GM12873 (cell line): Measurements from ENCODE around the gene C12orf54.

Source experiments
- TF ChIP-seq, protein P1 (sequence below): IDR thresholded peaks from 2 replicates; pipeline ENCODE4 v1.5.1; 2012; ENCODE audit warnings: low read depth, mild to moderate bottlenecking, moderate library complexity, low read length, control low read depth; ENCODE audit not compliant: insufficient read depth; ENCODE audit errors: missing control alignments

C12orf54 gene

DNA sequence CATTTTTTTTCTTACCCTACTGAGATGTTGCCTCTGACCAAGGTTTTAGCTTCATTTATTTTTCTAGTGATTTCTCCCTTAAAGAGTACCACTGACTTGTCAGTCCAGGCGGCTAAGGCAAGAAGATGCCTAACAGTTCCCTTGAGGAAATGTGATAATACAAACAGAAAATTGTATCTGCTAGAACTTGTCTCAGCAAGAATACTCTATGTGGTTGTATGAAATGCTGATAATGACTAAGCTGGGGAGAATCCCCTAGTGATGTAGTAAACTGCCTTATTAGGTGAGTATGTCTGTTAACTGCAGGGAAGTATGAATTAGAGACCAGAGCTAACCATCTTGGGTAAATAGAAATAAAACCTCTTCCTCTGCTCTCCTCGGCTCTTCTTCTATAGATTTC, 6.7 kb downstream of the C12orf54 start:
- TF ChIP-seq, protein P1, sequence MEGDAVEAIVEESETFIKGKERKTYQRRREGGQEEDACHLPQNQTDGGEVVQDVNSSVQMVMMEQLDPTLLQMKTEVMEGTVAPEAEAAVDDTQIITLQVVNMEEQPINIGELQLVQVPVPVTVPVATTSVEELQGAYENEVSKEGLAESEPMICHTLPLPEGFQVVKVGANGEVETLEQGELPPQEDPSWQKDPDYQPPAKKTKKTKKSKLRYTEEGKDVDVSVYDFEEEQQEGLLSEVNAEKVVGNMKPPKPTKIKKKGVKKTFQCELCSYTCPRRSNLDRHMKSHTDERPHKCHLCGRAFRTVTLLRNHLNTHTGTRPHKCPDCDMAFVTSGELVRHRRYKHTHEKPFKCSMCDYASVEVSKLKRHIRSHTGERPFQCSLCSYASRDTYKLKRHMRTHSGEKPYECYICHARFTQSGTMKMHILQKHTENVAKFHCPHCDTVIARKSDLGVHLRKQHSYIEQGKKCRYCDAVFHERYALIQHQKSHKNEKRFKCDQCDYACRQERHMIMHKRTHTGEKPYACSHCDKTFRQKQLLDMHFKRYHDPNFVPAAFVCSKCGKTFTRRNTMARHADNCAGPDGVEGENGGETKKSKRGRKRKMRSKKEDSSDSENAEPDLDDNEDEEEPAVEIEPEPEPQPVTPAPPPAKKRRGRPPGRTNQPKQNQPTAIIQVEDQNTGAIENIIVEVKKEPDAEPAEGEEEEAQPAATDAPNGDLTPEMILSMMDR: no peak

DNA sequence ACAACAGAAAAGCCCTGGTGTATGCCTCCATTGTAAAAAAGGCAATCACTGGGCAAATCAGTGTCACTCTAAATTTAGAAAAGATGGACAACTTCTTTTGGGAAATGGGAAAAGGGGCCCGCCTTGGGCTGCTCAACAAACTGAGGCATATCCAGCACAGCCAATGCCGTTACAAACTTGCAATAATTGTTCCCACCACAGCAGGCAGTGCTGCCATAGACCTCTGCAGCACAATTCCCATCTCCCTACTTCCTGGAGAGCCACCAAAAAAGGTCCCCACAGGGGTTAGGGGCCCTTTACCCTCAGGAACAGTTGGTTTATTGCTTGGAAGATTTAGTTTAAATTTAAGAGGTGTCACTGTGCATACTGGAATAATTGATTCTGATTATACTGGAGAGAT, 26.7 kb downstream of the C12orf54 start:
- TF ChIP-seq, protein P1: no peak

DNA sequence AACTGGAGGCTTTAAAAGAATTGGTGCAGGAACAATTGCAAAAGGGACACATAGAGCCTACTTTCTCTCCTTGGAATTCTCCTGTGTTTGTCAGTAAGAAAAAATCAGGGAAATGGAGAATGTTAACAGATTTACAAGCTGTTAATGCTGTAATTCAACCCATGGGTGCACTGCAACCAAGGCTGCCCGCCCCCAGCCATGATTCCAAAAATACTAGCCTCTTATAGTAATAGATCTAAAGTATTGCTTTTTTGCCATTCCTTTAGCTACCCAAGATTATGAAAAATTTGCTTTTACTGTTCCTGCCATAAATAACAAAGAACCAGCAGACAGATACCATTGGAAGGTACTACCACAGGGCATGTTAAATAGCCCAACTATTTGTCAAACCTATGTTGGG, 27.8 kb downstream of the C12orf54 start:
- TF ChIP-seq, protein P1: no peak

DNA sequence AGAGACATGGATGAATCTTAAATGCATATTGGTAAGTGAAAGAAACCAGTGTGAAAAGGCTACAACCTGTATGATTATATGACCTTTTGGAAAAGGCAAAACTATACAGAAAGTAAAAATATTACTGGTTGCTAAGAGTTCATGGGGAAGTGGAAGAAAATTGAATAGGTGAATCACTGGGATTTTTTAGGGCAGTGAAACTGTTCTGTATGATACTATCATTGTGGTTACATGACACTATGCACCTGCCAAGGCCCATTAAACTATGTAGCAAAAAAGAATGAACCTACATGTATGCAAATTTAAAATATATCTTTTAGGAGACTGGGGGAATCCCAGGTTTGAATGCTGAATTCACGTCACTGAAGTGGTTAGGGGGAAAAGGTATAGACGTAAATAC, 30.6 kb downstream of the C12orf54 start:
- TF ChIP-seq, protein P1: no peak

DNA sequence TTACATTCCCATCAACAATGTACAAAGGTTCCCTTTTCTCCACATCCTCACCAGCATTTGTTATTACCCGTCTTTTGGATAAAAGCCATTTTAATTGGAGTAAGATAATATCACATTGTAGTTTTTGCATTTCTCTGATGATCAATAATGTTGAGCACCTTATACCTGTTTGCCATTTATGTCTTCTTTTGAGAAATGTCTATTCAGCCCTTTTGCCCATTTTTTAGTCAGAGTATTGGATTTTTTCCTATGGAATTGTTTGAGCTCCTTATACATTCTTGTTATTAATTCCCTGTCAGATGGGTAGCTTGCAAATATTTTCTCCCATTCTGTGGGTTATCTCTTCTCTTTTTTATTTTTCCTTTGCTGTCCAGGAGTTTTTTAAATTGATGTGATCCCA, 32.4 kb downstream of the C12orf54 start:
- TF ChIP-seq, protein P1: no peak

DNA sequence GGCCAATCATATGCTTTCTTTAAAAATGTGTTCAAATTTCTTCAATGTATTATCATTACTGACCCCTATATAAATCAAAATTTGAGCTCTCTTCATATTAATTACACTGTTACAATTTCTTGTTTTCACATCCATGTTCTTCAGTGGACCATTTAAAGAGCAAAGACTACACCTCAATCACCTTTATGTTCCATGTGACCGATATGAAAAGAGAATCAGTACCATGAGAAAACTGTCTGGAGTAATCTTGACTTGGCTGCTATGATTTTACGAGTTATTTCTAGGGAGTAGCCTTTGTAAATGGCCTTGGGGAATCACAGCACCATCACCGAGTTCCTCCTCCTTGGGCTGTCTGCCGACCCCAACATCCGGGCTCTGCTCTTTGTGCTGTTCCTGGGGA, 43.0 kb downstream of the C12orf54 start, which contains the start of gene OR8S1:
OR8S1 (plus strand) TSS at position 301 of the 400 bp plus-strand sequence; CDS start at position 301, 0 bp downstream.
- TF ChIP-seq, protein P1: no peak

DNA sequence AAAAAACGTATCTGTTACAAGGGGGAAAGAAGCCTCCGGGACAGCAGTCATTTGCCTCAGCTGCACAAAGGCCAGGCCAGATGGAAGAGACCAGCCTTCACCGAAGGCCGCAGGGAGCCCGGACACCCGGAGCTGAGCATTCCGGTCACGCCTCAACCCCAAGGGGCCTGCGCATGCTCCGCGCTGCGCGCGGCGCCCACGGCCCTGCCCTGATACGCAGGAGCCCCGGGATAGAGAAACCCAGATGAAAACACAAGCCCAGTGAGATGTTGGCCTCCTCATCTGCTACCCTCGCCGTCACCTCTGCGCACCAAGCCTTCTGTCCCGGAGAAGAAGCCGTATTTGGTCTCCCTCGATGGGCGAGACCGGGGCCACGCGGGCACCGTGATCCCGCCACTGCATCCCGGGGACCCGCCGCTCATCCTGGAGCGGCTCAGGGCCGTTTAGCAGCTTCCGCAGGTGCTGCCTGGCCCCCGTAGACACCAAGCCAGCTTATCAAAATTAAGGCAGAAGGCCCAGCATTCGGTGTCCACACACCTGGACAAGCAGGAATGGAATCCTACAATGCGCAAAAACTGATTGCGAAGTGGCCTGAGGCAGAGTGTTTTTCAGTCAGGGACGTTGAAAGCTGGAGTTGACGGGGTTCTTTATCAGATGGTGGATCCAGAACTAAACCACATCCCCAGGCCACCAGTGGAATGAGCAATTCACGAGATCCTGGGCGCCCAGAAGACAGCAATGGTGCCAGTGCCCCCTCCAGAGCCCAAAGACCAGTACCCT, 45.8 kb downstream of the C12orf54 start:
- TF ChIP-seq, protein P1: no peak
